Gastroesophageal sphincter (tissue), 4 donors: Measurements from ENCODE around the gene GSTO1. TPM values are rescaled to one million over a fixed set of nuclear protein-coding genes. Genes with fewer than 3 reads are reported as not detected.
A peak's percentile ranks its signal among the peaks of the same experiment; 100 is the strongest.

ENCODE experiments used
- ATAC-seq: fragments of 150-250 bp; one replicate; pipeline ENCODE4 v1.9.1; 2016; ENCODE audit warnings: mild to moderate bottlenecking, moderate library complexity
- H3K27ac ChIP-seq, 4 donors: fragments of 200-600 bp; sonication (generic) in 3 of 4; 1 replicate in 3 of 4; 2 replicates in 1 of 4; pipeline ENCODE4 v1.5.1; 2016 to 2019
- H3K27me3 ChIP-seq: fragments of 200-600 bp; sonication (generic); one replicate; pipeline ENCODE4 v1.5.1; 2019
- H3K36me3 ChIP-seq, 2 donors: fragments of 200-600 bp; sonication (generic); one replicate each; pipeline ENCODE4 v1.5.1; 2019; ENCODE audit warnings: control low read depth in 1 of 2
- H3K4me1 ChIP-seq, 3 donors: fragments of 200-600 bp; sonication (generic); 1 replicate in 2 of 3; 2 replicates in 1 of 3; pipeline ENCODE4 v1.5.1; 2016 to 2019; ENCODE audit warnings: control low read depth in 2 of 3
- H3K4me3 ChIP-seq, 2 donors: fragments of 200-600 bp; sonication (generic); one replicate each; pipeline ENCODE4 v1.5.1; 2019; ENCODE audit warnings: mild to moderate bottlenecking in 1 of 2, moderate library complexity in 1 of 2
- H3K9me3 ChIP-seq, 3 donors: fragments of 200-600 bp; sonication (generic); one replicate each; pipeline ENCODE4 v1.5.1; 2017 to 2019; ENCODE audit warnings: control low read depth in 2 of 3
- EP300 ChIP-seq: sonication (generic); formaldehyde crosslinking; IDR thresholded peaks from one replicate; pipeline ENCODE4 v1.6.1; 2017; ENCODE audit warnings: antibody characterized with exemption, mild to moderate bottlenecking
- POLR2A ChIP-seq, 2 donors: fragments of 450-650 bp; IDR thresholded peaks; one replicate each; pipeline ENCODE4 v1.6.1; 2017; ENCODE audit warnings: antibody characterized with exemption in 2 of 2, mild to moderate bottlenecking in 2 of 2, moderate library complexity in 1 of 2
- POLR2AphosphoS5 ChIP-seq: sonication (generic); formaldehyde crosslinking; IDR thresholded peaks from one replicate; pipeline ENCODE4 v1.6.1; 2017; ENCODE audit warnings: antibody characterized with exemption
- WGBS, 2 donors: methylation state at CpG; one replicate each; pipeline ENCODE4 v1.1.5; 2018; ENCODE audit warnings: low coverage in 1 of 2; 5-methylcytosine and 5-hydroxymethylcytosine counted together
- total RNA-seq, 4 donors: library from RNA; depleted of rRNA; stranded (reverse); fragments of >200 nt; gene quantifications; one replicate each; pipeline ENCODE4 v1.1.0, GENCODE V29; 2016
- TF ChIP-seq, protein P1 (sequence below), 4 experiments: fragments of 200-600 bp in 2 of 4; fragments of 450-650 bp in 2 of 4; sonication (generic) in 1 of 4; IDR thresholded peaks; one replicate each; pipeline ENCODE4 v1.5.1; 2017 to 2019; ENCODE audit warnings: antibody characterized with exemption in 4 of 4, mild to moderate bottlenecking in 2 of 4, moderate library complexity in 2 of 4

GSTO1 gene
- total RNA-seq, 4 donors from 2014 or later = 124 to 153 (median 149) TPM

DNA sequence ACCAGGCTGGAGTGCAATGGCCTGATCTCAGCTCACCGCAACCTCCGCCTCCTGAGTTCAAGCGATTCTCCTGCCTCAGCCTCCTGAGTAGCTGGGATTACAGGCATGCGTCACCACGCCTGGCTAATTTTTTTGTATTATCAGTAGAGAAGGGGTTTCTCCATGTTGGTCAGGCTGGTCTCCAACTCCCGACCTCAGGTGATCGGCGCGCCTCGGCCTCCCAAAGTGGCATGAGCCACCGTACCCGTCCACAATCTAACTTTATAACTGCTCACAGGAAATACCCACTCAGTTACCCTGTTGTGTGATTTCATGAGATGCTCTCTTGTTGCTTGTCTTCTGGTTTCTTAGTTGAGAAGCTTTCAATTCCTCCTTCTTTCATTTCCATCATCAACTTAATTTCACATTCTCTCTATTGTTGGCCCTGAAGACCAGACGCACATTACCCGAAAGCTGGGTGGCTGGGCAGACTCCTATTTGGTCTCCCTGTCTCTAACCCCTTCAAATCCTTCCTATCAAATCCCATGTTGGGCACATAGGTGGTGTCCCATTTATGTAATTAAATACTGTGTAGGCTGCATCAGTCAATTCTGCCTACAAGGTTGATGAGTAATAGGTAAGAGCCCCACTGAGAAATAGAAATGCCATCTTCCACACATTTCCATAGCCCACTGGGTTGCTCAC is 13.2 kb downstream of the GSTO1 start:
- peaks cover 0 to 52% of the 10 kb centered on the region in 2 donors for H3K36me3 ChIP-seq
- peak overlapping the region; percentile 85 to 99 for H3K4me3 ChIP-seq
- H3K27me3 ChIP-seq = no peaks in the 10 kb centered on the region
- peak overlapping the region; percentile 90 to 93 (median 92) for H3K27ac ChIP-seq
- peaks cover 5 to 31% (median 5%) of the 10 kb centered on the region in 3 donors for H3K4me1 ChIP-seq
- 98% methylated on average over 7 to 11 of the region's 14 CpGs for WGBS, 2 donors
- H3K9me3 ChIP-seq = no peaks in the 10 kb centered on the region
- ATAC-seq = no peak
- TF ChIP-seq, protein P1, sequence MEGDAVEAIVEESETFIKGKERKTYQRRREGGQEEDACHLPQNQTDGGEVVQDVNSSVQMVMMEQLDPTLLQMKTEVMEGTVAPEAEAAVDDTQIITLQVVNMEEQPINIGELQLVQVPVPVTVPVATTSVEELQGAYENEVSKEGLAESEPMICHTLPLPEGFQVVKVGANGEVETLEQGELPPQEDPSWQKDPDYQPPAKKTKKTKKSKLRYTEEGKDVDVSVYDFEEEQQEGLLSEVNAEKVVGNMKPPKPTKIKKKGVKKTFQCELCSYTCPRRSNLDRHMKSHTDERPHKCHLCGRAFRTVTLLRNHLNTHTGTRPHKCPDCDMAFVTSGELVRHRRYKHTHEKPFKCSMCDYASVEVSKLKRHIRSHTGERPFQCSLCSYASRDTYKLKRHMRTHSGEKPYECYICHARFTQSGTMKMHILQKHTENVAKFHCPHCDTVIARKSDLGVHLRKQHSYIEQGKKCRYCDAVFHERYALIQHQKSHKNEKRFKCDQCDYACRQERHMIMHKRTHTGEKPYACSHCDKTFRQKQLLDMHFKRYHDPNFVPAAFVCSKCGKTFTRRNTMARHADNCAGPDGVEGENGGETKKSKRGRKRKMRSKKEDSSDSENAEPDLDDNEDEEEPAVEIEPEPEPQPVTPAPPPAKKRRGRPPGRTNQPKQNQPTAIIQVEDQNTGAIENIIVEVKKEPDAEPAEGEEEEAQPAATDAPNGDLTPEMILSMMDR (IDR thresholded peaks at IDR 0.05) = no peak
- TF ChIP-seq POLR2A (IDR thresholded peaks at IDR 0.05) (no peak), POLR2AphosphoS5 (no peak)

DNA sequence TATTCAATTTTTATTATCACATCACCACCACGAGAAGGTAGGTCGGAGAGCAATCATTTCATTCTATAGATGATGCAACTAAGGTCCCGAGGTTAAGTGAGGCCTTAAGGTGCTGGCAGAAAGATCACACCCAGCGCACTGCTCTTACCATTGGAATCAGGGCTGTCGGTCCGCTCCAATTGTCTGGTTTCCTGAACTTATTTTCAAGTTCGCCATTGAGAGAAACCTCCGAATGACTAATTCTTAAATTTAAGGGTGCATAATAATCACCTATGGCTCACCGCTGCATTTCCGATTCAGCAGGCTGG is 13.7 kb downstream of the GSTO1 start:
- H3K36me3 ChIP-seq = peaks cover 0 to 47% of the 10 kb centered on the region in 2 donors
- H3K4me3 ChIP-seq = peak overlapping the region; percentile 85 to 99
- TF ChIP-seq, protein P1 (IDR thresholded peaks at IDR 0.05) = no peak
- TF ChIP-seq POLR2A (IDR thresholded peaks at IDR 0.05) (no peak), POLR2AphosphoS5 (no peak), EP300 (no peak)
- 8% methylated on average over 6 to 7 of the region's 10 CpGs for WGBS, 2 donors
- ATAC-seq = no peak
- H3K27ac ChIP-seq = peak overlapping the region; percentile 90 to 93 (median 92)
- no peaks in the 10 kb centered on the region for H3K9me3 ChIP-seq
- no peaks in the 10 kb centered on the region for H3K27me3 ChIP-seq
- H3K4me1 ChIP-seq = peaks cover 5 to 30% (median 5%) of the 10 kb centered on the region in 3 donors

DNA sequence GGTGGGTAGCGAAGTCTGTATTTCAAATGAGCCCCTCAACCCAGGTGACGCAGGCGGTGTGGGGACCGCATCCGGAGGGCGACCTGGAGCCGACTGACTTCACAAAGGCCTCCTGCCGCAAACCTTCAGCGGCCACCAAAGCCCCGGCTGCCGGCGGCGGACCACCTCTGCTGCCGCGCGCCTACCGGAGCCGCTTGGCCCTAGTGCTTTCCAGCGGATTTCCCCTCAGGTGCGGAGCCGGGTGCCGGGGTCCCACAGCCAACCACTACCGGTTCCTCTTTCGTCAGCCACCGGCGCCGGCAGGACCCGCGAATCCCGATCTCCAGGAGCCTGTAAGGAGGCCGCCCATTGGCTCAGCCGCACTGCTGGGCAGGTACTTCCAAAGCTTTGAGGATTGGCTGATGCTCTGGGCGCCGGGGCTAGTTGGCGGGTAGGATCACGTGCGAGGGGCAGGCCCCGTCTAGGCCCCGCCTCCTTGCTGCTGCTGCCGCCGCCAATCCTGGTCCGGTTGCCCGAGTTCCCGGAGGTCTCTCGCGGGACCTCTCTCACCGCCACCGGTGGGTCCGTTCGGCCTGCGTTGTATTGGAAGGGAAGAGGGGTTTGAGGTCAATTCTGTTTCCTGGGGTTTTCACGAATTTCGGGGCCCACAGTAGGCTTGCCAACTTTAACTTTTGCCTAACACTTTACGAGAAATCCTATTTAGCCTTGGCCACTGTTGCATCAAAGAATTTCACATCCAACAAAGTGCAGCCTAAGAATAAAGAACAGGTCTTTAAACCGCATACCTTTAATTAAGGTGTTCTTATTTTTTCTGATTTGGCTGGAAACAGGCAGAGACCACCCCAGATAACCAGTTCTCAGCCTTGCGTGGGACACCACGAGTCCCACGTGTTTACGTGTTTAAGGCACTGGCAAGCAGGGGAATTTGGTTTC is 14.3 kb downstream of the GSTO1 start, which contains the start of gene GSTO2:
Gene GSTO2, plus strand, starts transcription at position 472 of the 933 bp plus-strand sequence. CDS start 5,732 bp downstream, outside the sequence.
- no peaks in the 10 kb centered on the region for H3K9me3 ChIP-seq
- TF ChIP-seq POLR2A (IDR thresholded peaks at IDR 0.05) = peak; percentile 63 to 66
- TF ChIP-seq, protein P1 (IDR thresholded peaks at IDR 0.05) = no peak
- peak; percentile 92 for TF ChIP-seq POLR2AphosphoS5
- TF ChIP-seq EP300 = no peak

DNA sequence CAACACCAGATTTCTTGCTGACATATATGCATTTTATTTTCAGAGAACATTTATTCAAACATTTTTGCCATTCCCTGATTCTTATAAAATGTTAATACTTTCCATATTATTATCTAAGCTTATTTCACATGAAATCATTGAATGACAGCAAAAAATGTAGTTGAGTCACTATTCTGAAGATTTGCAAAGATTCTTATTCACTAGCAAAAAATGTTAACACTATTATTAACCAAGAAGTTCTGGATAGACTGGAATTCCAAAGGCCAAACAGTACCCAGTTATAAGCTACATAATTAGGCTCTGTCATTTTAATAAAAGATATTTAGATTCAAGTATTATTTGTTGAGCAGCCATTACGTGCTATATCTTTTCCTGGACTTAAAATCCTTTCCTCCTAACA is 18.6 kb downstream of the GSTO1 start:
- no peak for ATAC-seq
- 60 to 67% methylated on average over 1 of the region's 1 CpG for WGBS, 2 donors
- H3K27me3 ChIP-seq = peaks cover 24% of the 10 kb centered on the region

More for the DNA sequence above, 14.3 kb downstream of the GSTO1 start, which contains the start of gene GSTO2:
- peak; percentile 100 for ATAC-seq
- Histone ChIP-seq H3K4me1 (peaks cover 5 to 25% (median 5%) of the 10 kb centered on the region in 3 donors), H3K27me3 (no peaks in the 10 kb centered on the region), H3K4me3 (peak within 1 kb of the TSS; percentile 85 to 99), H3K36me3 (peaks cover 0 to 43% of the 10 kb centered on the region in 2 donors), H3K27ac (peak within 1 kb of the TSS; percentile 90 to 93 (median 92))
- WGBS, 2 donors = 7 to 23% methylated on average over 6 to 8 of the region's 59 CpGs

DNA sequence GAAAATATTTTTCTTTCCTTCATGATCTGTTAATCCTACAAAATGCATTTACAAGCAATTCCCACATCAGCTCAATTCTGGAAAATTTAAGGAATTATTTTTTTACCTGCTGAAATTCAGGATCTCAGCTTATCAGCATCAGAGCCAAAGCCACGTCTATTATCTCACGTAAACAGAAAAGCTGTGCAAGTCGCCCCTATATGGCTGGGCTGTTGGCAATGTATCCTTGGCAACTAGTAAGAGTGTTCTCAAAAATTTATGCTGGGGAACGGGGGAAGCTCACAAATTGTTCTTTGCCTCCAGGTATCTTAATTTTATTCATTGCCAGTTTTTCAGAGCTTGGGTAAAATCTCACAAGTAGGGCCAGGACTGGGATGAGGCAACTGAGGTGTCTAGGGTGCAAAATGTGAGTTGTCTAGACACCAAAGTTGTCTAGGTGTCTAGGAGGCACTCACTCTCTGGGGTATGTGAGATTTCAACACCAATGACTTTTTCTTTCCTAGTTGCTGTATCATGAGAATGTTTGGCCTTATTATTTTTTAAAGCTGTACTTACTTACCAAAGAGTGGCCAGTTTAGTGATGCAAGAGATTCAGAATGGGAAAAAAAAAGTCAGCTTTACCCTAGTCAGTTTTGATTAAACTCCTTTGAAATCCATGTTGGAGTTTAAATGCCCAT is 19.3 kb downstream of the GSTO1 start:
- Histone ChIP-seq H3K9me3 (no peaks in the 10 kb centered on the region), H3K4me1 (peaks cover 0 to 14% (median 0%) of the 10 kb centered on the region in 3 donors), H3K27ac (no peak overlapping the region), H3K27me3 (peaks cover 24% of the 10 kb centered on the region), H3K36me3 (no peaks in the 10 kb centered on the region), H3K4me3 (no peak overlapping the region)
- ATAC-seq = no peak
- TF ChIP-seq, protein P1 (IDR thresholded peaks at IDR 0.05) = no peak
- no peak for TF ChIP-seq POLR2AphosphoS5
- no peak for TF ChIP-seq POLR2A (IDR thresholded peaks at IDR 0.05)
- no peak for TF ChIP-seq EP300
- 56 to 61% methylated on average over 4 of the region's 4 CpGs for WGBS, 2 donors

More for the DNA sequence above, 18.6 kb downstream of the GSTO1 start:
- TF ChIP-seq POLR2AphosphoS5 (no peak), EP300 (no peak)
- Histone ChIP-seq H3K27ac (no peak overlapping the region), H3K9me3 (no peaks in the 10 kb centered on the region), H3K4me1 (peaks cover under 1 to 17% (median under 1%) of the 10 kb centered on the region in 3 donors), H3K36me3 (peaks cover 0 to under 1% of the 10 kb centered on the region in 2 donors), H3K4me3 (no peak overlapping the region)
